Activated CD8-positive, alpha-beta T cell treated with anti-CD3 and anti-CD28 coated beads for 36 hours (primary cell): ENCODE results near the gene PUM1. TPM values are rescaled to one million over a fixed set of nuclear protein-coding genes. Genes with fewer than 3 reads are reported as not detected.
"Not testable (repeated sequence)": the region's sequence is repeated elsewhere in the genome, so short reads cannot be mapped to it uniquely, and the experiment has no call there.

Source experiments
- ATAC-seq: fragments of 200-7000 bp; cut with Tn5 transposase; one replicate; pipeline ENCODE4 v1.10.0; 2021; ENCODE audit warnings: mild to moderate bottlenecking, moderate library complexity
- CTCF ChIA-PET: fragments of 350-600 bp; sonication (Branson Sonifier 250); formaldehyde crosslinking; loops from one replicate; lab custom pipeline; 2021; ENCODE audit warnings: antibody characterized with exemption; lab: Charles Lee
- POLR2A ChIA-PET: fragments of 350-600 bp; sonication (Branson Sonifier 250); formaldehyde crosslinking; loops from one replicate; lab custom pipeline; 2021; ENCODE audit warnings: antibody characterized with exemption; lab: Charles Lee
- DNase-seq: peaks from one replicate; pipeline ENCODE4 v3.0.0-alpha.2; 2020
- H3K27ac Mint-ChIP-seq: one replicate; pipeline ENCODE4 v1.8.0; 2021; ENCODE audit warnings: mild to moderate bottlenecking, mixed read lengths
- H3K27me3 Mint-ChIP-seq: one replicate; pipeline ENCODE4 v1.8.0; 2021; ENCODE audit warnings: mixed read lengths
- H3K36me3 Mint-ChIP-seq: one replicate; pipeline ENCODE4 v1.8.0; 2021; ENCODE audit warnings: low read depth, mixed read lengths
- H3K4me1 Mint-ChIP-seq: one replicate; pipeline ENCODE4 v1.8.0; 2021; ENCODE audit warnings: low read depth, mixed read lengths
- H3K4me3 Mint-ChIP-seq: one replicate; pipeline ENCODE4 v1.8.0; 2021; ENCODE audit warnings: mild to moderate bottlenecking, moderate library complexity, mixed read lengths
- H3K9me3 Mint-ChIP-seq: one replicate; pipeline ENCODE4 v1.8.0; 2021; ENCODE audit warnings: mixed read lengths
- intact Hi-C: fragments of 100-400 bp; cut with micrococcal nuclease; formaldehyde crosslinking; loops from one replicate; pipeline ENCODE4 v1.10.0; 2022
- total RNA-seq, 2 experiments: library from RNA; stranded (reverse); gene quantifications; one replicate each; pipeline ENCODE4 v1.2.3, GENCODE V29; 2021
- TF ChIP-seq, protein P1 (sequence below): fragments of 200-600 bp; IDR thresholded peaks from one replicate; pipeline ENCODE4 v1.8.0; 2022; ENCODE audit warnings: antibody characterized with exemption, mild to moderate bottlenecking

Gene PUM1
- total RNA-seq, 2 experiments from 2014 or later: 98.0 to 99.0 TPM

DNA sequence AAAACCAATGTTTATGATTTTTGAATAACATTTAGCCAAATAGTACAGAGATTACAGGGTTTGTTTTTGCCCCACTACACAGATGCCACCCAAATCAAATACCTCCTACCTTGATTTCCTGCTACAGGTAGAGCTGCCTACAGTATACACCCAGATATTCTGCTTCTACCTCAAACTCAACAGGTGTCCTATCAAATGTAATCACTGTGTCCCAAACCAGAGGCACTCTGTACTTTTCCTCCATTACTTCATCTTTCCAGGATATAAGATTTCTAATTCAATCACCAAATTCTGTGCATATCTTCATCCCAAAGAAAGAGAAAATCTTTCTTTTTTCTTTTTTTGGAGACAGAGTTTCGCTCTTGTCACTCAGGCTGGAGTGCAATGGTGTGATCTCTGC, 9.6 kb downstream of the PUM1 start:
- DNase-seq (no peak), ATAC-seq (no peak)
- H3K36me3 Mint-ChIP-seq: peaks cover 56% of the 10 kb centered on the region
- TF ChIP-seq, protein P1, sequence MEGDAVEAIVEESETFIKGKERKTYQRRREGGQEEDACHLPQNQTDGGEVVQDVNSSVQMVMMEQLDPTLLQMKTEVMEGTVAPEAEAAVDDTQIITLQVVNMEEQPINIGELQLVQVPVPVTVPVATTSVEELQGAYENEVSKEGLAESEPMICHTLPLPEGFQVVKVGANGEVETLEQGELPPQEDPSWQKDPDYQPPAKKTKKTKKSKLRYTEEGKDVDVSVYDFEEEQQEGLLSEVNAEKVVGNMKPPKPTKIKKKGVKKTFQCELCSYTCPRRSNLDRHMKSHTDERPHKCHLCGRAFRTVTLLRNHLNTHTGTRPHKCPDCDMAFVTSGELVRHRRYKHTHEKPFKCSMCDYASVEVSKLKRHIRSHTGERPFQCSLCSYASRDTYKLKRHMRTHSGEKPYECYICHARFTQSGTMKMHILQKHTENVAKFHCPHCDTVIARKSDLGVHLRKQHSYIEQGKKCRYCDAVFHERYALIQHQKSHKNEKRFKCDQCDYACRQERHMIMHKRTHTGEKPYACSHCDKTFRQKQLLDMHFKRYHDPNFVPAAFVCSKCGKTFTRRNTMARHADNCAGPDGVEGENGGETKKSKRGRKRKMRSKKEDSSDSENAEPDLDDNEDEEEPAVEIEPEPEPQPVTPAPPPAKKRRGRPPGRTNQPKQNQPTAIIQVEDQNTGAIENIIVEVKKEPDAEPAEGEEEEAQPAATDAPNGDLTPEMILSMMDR: no peak
- intact Hi-C loops: no loop called here
- CTCF ChIA-PET: interaction anchor here (1.7 kb wide), 1 partner anchor 35 kb away, joined by 4 read pairs; no protein-coding TSS in a partner anchor
- peaks cover 55% of the 10 kb centered on the region for H3K4me1 Mint-ChIP-seq
- POLR2A ChIA-PET: interaction anchor here (1.1 to 2.6 kb wide), 2 partner anchors 8 to 16 kb away, joined by 3 to 17 read pairs; no protein-coding TSS in a partner anchor
- no peaks in the 10 kb centered on the region for H3K27me3 Mint-ChIP-seq
- no peaks in the 10 kb centered on the region for H3K9me3 Mint-ChIP-seq
- H3K27ac Mint-ChIP-seq: peak overlapping the region; percentile 72
- no peak overlapping the region for H3K4me3 Mint-ChIP-seq

DNA sequence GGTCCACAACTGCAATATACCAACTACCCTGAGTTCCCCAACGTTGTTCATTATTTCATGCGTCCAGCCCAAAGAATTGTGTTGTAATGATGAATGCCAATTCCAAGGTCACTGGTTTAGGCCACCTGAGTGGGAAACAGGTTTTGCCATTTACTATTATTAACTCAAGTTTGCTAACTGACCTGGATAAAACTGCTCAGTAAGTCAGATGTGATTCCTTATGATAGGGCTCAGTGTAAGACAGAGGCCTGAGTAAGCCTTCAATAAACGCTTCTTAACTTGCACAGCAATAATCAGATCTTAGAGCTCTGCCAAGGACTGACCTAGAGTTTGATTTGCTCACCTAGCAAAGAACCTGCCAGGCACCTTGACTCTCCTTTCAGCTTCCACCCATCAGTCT, 10.0 kb downstream of the PUM1 start:
- POLR2A ChIA-PET: interaction anchor here (1.1 to 2.6 kb wide), 2 partner anchors 9 to 16 kb away, joined by 3 to 17 read pairs; no protein-coding TSS in a partner anchor
- ATAC-seq (no peak), DNase-seq (no peak)
- TF ChIP-seq, protein P1: no peak
- H3K4me3 Mint-ChIP-seq: no peak overlapping the region
- no peaks in the 10 kb centered on the region for H3K9me3 Mint-ChIP-seq
- intact Hi-C loops: no loop called here
- peak overlapping the region; percentile 72 for H3K27ac Mint-ChIP-seq
- H3K4me1 Mint-ChIP-seq: peaks cover 55% of the 10 kb centered on the region
- H3K27me3 Mint-ChIP-seq: no peaks in the 10 kb centered on the region
- peaks cover 57% of the 10 kb centered on the region for H3K36me3 Mint-ChIP-seq
- CTCF ChIA-PET: no interaction called here

DNA sequence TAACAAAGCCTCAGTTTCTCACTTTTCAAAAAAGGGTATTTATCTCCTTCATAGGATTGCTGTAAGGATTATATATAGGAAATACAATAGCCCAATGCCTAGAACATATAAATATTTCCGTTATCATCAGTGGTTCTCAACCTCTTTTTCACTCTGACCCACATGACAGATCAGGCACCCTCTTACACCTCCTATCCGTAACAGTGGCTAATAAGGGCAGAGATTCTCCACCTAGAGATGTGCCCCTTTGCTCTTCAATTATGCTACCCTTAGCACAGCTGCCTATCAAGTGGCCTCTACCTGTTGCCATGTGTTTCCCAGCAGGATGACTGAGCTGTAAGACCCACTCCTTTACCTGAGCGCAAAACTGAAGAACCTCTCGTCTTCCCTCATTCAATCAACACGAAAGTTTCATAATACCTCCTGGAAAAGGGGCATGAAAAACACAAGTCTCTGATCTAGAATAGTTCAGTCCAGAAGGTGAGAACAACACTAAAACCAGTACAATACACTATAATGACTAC, 10.5 kb downstream of the PUM1 start:
- H3K36me3 Mint-ChIP-seq: peaks cover 57% of the 10 kb centered on the region
- no peak overlapping the region for H3K4me3 Mint-ChIP-seq
- peaks cover 56% of the 10 kb centered on the region for H3K4me1 Mint-ChIP-seq
- no peaks in the 10 kb centered on the region for H3K9me3 Mint-ChIP-seq
- POLR2A ChIA-PET: interaction anchor here (1.1 to 2.6 kb wide), 2 partner anchors 9 to 17 kb away, joined by 3 to 17 read pairs; no protein-coding TSS in a partner anchor
- H3K27ac Mint-ChIP-seq: peak overlapping the region; percentile 72
- TF ChIP-seq, protein P1: no peak
- intact Hi-C loops: no loop called here
- DNase-seq (no peak), ATAC-seq (peak; percentile 35)
- H3K27me3 Mint-ChIP-seq: no peaks in the 10 kb centered on the region
- CTCF ChIA-PET: no interaction called here

DNA sequence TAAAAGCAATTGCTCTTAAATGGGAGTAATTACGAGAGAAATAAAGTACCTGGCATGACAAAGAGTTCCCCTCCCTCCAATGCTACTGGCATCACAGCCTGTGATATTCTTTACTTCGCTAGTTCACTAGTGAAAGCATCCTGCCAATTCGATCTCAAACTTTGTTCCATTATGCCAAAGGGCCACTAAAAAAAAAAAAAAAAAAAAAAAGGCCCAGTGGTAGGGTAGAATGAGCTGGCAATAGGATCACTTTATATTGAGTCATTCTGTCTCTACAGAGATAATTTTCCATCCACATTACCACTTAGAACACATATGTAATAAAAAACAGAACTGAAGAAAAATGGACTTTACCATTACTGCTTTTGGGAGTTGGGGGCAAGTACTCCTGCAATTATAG, 11.2 kb downstream of the PUM1 start:
- peaks cover 52% of the 10 kb centered on the region for H3K4me1 Mint-ChIP-seq
- ChIA-PET POLR2A (interaction anchor here (0.8 kb wide), 1 partner anchor 9 kb away, joined by 3 read pairs; no protein-coding TSS in a partner anchor), CTCF (interaction anchor here (1.0 kb wide), 1 partner anchor 50 kb away, joined by 3 read pairs; no protein-coding TSS in a partner anchor)
- no peaks in the 10 kb centered on the region for H3K27me3 Mint-ChIP-seq
- H3K36me3 Mint-ChIP-seq: peaks cover 55% of the 10 kb centered on the region
- intact Hi-C loops: no loop called here
- no peak overlapping the region for H3K4me3 Mint-ChIP-seq
- no peaks in the 10 kb centered on the region for H3K9me3 Mint-ChIP-seq
- DNase-seq (peak; percentile 22), ATAC-seq (peak; percentile 81)
- peak overlapping the region; percentile 72 for H3K27ac Mint-ChIP-seq
- TF ChIP-seq, protein P1: no peak

DNA sequence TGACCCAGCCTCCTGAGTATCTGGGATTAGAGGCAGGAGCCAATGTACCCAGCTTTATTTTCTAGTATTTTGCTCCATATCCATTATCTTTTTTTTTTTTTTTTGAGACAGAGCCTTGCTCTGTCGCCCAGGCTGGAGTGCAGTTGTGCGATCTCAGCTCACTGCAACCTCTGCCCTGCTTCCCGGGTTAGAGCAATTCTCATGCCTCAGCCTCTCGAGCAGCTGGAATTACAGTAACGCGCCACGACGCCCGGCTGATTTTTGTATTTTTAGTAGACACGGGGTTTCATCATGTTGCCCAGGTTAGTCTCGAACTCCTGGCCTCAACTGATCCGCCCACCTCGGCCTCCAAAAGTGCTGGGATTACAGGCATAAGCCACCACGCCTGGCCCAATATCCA, 12.9 kb downstream of the PUM1 start:
- ATAC-seq, H3K9me3 Mint-ChIP-seq, intact Hi-C loops, H3K4me3 Mint-ChIP-seq, CTCF ChIA-PET, H3K27ac Mint-ChIP-seq, H3K27me3 Mint-ChIP-seq, DNase-seq: not testable (repeated sequence)
- H3K4me1 Mint-ChIP-seq: peaks cover 39% of the 10 kb centered on the region
- H3K36me3 Mint-ChIP-seq: peaks cover 42% of the 10 kb centered on the region
- POLR2A ChIA-PET: interaction anchor here (1.1 to 1.7 kb wide), 2 partner anchors 12 to 43 kb away, joined by 4 to 5 read pairs; no protein-coding TSS in a partner anchor
